NCI-H526 treated with DMSO at 0.1 percent for 48 hours (cell line): ENCODE data around the gene TCF20.

Experiments used
- DNase-seq: peaks from one replicate; lab custom pipeline; 2025; lab: John Stamatoyannopoulos, UW

Gene TCF20

GRCh38 chr22:42270510-42271190 is at the start of gene TCF20:
TSS of gene TCF20 (minus strand) at chr22:42270653. CDS start at chr22:42215305, 55,348 bp downstream.
- DNase-seq = peak; percentile 23

DNA sequence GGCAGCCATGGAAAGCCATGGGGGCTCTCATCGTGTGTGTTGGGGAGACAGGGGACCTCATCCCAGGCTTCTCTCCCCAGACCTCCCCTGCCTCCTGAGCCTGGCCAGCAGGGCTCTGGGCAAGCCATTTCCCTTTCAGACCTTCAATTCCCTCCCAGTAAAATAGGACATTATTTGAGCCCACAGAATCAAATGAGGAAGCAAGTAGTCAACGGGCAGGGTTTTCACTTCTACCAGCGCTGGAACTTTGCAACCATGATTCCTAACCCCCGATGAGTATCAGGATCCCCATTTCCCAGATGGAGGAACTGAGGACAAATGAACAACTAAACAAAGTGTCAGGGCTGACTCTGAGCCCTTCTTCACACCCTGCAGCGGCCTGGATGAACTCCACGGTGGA is 48.9 kb upstream of the TCF20 start:
- no peak for DNase-seq

DNA sequence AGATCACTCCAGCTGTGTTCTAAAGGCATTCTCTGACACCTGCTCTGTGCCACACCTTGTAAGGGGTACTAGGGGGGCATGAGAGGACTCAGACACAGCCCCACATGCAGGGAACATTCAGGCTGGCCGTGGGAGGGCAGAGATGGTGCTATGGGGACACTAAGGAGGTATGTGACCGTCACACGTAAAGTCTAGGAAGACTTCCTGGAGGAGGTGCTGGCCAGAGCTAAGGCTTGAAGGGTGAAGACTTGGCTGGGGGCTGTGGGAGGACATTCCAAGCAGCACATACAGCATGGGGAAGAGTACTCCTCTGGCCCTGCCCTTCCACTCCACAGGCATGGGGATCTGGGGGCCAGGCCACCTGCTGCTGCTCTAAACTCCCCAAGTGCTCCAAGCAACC is 48.5 kb upstream of the TCF20 start:
- DNase-seq = no peak

DNA sequence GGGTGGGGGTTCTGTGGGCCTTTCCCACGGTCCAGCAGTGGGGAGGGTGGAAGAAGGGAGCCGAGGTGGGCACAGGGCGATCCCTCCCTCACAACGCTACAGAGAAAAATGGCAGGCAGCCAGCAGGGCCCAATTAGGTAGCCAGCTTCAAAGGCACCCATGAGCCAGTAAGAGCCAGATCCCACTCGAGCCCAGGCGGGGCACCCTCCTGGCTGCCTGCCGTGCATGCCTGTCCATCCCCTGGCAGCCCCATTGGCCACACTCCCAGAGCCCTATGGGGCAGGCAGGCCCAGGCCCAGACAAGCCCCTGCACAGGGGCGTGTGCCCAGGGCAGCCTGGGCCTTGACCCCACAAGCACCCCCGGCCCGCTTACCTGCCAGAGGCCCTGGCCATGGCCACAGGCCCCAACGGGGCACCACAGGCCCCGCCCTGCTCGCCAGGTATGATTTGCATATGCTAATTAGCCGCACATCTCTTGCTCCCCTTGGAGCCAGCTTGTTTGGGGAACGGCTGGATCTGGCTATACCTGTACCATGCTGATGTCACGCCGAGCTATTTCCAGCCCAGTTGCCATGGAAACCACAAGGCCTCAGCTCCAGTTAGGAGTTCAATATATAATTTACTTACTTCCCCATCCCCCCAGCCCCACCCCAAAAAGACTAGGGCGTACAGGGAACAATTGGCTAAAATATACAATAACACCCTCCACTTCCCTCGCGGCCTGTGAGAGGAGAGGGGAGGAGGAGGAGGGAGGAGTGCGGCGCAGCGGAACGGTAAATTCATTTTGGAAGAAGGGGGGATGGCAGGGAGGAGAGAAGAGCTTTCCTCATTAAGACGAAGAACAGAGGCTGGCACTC is 47.5 kb upstream of the TCF20 start:
- DNase-seq = peak; percentile 74

- DNase-seq = peak; percentile 16
These were observed 46.6 kb upstream of the TCF20 start for GRCh38 chr22:42317008-42317407.

DNA sequence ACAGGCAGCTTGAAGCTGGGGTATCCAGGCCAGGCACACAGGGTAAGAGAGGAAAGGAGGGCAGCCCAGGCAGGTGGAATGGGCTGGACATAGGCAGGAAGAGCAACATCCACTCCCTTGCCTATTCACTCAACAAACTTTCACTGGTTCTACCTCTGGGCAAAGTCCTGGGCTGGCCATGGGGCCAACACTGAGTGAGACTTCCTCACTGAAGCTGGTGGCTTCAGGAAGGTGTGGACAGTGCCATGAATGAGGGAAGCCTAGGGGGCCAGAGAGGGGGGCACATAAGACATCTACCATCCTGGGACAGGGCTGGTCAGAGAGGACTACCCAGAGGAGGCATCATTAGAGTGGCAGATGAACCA is 44.9 kb upstream of the TCF20 start:
- no peak for DNase-seq

GRCh38 chr22:42314709-42315391 is 44.4 kb upstream of the TCF20 start:
- DNase-seq = no peak

DNA sequence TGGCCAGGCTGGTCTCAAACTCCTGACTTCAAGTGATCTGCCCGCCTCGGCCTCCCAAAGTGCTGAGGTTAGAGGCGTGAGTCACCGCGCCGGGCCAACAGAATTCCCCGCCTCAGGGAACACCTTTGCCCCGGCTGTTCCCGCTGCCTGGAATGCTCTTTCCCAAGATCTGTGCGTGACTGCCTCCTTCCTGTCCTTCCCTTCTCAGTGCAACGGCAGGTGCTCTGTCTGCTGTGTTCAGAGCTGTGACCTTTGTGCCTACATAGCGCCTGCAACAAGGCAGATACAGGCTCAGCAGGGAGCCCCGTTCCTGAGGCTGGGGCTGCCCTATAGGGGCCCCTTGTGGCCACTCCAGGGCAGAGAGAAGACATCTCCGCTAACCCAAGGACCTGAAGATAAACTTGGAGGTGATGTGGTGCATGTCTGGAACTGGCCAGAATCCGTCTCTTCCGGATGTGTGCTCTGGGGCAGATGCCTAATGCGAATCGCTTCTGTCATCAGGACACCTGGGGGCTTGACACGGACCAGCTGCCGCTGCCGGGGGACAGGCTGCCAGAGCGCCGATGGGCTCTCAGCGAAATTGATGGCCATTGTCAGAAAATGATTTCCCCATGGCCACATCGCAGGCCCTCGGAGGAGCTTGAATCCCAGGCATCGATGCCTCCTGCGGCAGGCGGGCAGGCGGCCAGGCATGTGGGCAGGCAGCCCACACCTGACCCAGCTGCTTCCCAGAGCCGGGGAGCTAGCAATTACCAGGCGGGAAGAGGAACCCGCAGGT is 43.5 kb upstream of the TCF20 start:
- DNase-seq = peak; percentile 22

- DNase-seq = no peak
These were observed 42.8 kb upstream of the TCF20 start for GRCh38 chr22:42313204-42313603.

GRCh38 chr22:42310291-42311015 is 40.0 kb upstream of the TCF20 start:
- DNase-seq = no peak

DNA sequence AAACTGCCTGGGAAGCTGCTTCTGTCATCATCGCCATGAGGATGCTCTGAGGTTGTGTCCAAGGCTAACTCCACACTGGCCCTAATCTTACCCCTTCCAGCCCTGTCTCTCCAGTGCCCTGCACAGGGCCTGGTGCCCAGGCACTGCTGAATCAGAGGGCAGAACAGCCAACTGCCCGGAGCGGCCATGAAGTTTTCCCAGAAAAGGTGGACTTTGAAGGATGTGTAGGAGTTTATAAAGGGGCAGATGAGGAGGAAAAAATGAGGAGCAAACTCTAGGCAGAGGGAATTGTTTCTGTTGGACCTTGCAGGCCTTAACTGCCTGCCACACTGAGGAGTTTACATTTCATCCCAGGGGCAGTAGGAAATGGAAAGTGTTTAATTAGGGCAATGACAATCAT is 39.4 kb upstream of the TCF20 start:
- no peak for DNase-seq

DNA sequence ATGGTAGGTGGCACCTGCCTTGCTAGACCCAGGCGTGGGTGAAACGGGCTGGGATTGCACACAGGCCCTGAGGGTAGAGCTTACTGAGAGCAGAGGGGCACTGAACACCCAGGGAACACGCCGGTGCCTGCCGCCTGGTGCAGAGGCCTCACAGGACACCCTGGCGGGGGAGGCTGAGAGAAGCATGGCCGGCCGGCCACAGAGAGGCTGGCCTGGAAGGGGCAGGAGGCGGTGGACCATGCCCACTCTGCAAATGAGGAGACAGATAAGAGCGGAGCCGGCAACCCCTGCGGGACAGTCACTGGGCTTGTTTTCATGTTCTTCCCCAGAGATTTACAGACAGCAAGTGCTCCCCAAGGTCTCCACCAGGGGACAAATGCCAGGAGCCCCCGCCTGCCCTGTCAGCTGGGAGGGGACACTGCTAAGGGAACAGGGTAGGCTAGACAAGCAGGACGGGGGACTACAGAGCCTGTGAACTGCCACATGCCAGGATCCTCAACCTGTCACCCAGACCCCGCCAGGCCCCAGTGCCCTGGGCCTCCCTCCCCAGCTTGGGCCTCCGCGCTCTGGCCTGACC is 38.5 kb upstream of the TCF20 start:
- no peak for DNase-seq

DNA sequence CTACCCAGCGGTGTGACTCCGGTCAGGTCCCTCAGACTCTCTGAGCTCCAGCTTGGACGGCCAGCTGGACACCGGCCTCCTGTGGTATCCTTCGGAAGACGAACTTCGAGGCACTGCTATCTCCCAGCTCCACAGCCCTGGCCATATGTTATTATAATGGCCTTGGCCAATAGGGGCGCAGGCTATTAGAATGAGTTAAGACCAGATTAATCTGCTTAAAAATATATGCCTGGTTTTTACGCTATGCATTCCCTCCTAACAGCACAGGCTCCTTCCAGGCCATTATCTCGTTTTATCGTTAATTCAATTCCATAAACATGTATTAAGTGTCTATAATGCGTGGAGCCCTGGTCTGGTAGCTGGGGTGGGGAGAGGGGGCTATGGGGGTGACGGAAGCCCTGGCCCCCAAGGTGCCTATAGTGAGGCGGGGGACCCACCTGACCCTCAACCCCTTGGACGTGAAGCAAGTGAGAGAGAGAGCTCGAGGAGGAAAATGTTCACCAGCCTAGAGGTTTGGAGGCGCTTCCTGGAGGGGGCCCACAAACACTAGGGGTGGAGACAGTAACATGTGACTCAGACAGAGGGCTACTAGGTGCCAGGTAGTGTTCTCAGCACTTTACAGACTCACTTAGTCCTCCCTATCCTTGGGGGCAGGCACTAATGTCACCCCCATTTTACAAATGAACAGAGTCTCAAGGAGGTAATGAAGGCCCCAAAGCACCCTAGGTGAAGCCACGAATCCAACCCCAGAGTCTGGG is 37.5 kb upstream of the TCF20 start:
- DNase-seq = no peak

DNA sequence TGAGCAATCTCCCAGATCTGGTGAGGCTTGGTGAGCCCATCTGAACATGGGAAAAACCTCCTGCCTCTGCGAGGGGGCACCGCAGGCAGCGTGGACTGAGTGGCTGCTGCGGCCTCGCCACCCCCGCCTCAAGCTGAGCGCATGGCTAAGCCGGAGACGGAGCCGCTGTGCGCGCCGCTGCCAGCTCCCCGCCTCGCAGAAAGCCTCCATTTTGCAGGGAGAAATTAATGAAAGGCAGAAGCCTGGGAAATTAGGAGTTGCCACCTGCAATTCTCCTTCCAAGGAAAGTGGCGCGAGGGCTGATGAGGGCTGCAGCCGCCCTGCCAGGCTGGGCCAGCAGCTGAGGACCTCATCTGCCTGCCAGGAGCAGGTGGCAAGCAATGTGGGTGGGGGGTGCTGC is 35.6 kb upstream of the TCF20 start:
- no peak for DNase-seq

- no peak for DNase-seq
These were observed 33.9 kb upstream of the TCF20 start for GRCh38 chr22:42304324-42304790.

DNA sequence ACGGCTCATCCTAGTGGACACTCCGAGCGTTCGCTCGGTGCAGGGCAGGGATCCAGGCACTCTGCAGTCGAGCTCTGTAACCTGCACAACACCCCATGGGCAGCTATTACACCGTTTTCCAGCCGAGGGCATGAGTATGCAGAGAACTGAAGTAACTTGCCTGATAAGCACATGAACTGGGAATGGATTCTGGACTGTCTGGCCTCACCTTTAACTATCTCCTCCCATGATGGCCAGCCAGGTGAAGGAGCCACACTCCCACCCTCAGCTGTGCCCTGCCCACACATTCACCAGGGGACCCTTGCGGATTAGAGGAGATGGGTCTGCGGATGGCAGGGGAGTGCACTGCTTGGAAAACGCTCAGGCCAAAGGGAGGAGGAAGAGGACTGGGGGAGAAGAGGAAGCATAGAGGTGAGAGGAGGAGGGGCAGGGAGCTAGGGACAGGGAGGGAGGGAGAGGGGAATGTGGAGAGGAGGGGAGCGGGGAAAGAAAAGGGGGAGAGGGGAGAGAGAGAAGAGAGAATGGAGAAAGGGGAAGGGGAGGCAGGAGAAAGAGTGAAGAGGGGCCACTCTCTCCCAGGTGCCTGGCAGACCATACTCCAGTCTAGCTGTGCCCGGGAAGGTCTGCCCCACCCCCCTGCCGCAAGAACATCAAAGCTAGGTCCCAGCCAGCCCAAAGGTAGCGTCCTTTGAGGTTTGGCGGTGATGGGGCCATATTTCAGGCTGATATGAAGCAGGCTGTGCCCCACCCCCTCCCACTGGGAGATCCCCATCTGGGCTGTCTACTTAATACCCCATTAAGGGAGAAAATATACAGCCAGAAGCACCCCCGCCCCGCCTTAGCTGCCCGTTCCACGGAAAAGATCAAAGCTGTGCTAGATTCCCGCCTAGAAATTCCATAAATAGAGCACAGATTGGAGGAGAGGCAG is 33.2 kb upstream of the TCF20 start:
- no peak for DNase-seq

- no peak for DNase-seq
These were observed 31.3 kb upstream of the TCF20 start for GRCh38 chr22:42301742-42302102.

DNA sequence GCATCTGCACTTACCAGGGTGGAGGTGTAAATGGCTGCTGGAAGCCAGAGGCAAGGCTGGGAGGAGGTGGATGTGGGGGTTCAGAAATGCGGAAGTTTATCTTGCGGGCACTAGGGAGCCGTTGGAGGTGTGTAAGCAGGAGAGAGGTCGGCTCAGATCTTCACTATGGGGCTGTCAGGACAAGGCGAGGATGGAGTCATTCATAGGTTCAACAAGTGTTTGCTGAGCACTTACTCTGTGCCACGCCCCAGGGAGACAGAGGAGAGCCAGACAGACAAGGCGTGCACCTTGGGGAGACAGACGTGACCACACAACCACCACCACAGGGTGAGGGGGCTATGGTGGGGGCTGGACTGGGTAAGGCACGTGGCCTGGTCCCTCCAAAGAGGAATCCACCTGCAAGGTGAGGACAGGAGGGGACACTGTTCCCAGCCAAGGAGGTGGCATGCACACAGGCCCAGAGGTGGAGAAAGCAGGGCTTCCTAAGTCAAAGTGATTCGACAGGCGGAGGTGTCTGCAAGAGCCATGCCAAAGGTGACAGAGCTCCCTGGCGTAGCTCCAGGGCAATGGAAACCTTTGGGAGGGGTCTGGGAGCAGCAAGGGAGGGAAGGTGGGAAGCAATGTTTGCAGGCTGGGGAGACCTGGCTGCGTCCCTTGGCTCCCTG is 30.8 kb upstream of the TCF20 start:
- DNase-seq = no peak
